Smooth muscle cell (in vitro differentiated cells): ENCODE data around the gene MEF2B. TPM values are rescaled to one million over a fixed set of nuclear protein-coding genes. Genes with fewer than 3 reads are reported as not detected.
A peak's percentile ranks its signal among the peaks of the same experiment; 100 is the strongest.

Source experiments
- DNase-seq: peaks from one replicate; lab custom pipeline; 2025; ENCODE audit not compliant: unreplicated experiment; lab: John Stamatoyannopoulos, UW
- H2AFZ ChIP-seq: fragments of 200-600 bp; sonication (generic); 2 replicates; pipeline ENCODE4 v1.6.0; 2016; ENCODE audit warnings: antibody characterized with exemption, low read depth, mild to moderate bottlenecking
- H3F3A ChIP-seq: fragments of 200-600 bp; sonication (generic); 2 replicates; pipeline ENCODE4 v1.6.0; 2017; ENCODE audit warnings: antibody characterized with exemption, low read depth
- H3K27ac ChIP-seq: fragments of 200-600 bp; sonication (generic); 2 replicates; pipeline ENCODE4 v1.5.1; 2016; ENCODE audit warnings: low read depth, mild to moderate bottlenecking
- H3K27me3 ChIP-seq: fragments of 200-600 bp; sonication (generic); 2 replicates; pipeline ENCODE4 v1.6.1; 2016; ENCODE audit warnings: low read depth, mild to moderate bottlenecking
- H3K36me3 ChIP-seq: fragments of 200-600 bp; sonication (generic); 2 replicates; pipeline ENCODE4 v1.5.1; 2016; ENCODE audit warnings: low read depth
- H3K4me1 ChIP-seq: fragments of 200-600 bp; sonication (generic); 2 replicates; pipeline ENCODE4 v1.5.1; 2016; ENCODE audit warnings: low read depth
- H3K4me2 ChIP-seq: fragments of 200-600 bp; sonication (generic); 2 replicates; pipeline ENCODE4 v1.6.0; 2016; ENCODE audit warnings: mild to moderate bottlenecking
- H3K4me3 ChIP-seq: fragments of 200-600 bp; sonication (generic); 2 replicates; pipeline ENCODE4 v1.5.1; 2016; ENCODE audit warnings: mild to moderate bottlenecking
- H3K79me2 ChIP-seq: fragments of 200-600 bp; sonication (generic); 2 replicates; pipeline ENCODE4 v1.6.0; 2016; ENCODE audit warnings: low read depth, mild to moderate bottlenecking
- H3K9ac ChIP-seq: fragments of 200-600 bp; sonication (generic); 2 replicates; pipeline ENCODE4 v1.6.0; 2016; ENCODE audit warnings: low read depth
- H3K9me3 ChIP-seq: fragments of 200-600 bp; sonication (generic); replicated peaks from 2 replicates; pipeline ENCODE4 v1.5.1; 2016; ENCODE audit warnings: low read depth
- H4K20me1 ChIP-seq: fragments of 200-600 bp; sonication (generic); 2 replicates; pipeline ENCODE4 v1.6.0; 2016; ENCODE audit warnings: low read depth
- CTCF ChIP-seq: fragments of 200-600 bp; sonication (generic); IDR thresholded peaks from 2 replicates; pipeline ENCODE4 v1.5.1; 2017; ENCODE audit warnings: borderline replicate concordance, mild to moderate bottlenecking, antibody characterized with exemption; ENCODE audit not compliant: insufficient read depth, poor library complexity, severe bottlenecking
- WGBS: methylation state at CpG from one replicate; pipeline ENCODE4 v1.1.7; 2016; ENCODE audit warnings: low lambda C conversion rate; 5-methylcytosine and 5-hydroxymethylcytosine counted together
- polyA plus RNA-seq: library from polyadenylated mRNA; unstranded; fragments of >200 nt; fragmentation: Nextera tagmentation; extraction: Ambion mirVana; gene quantifications from 2 replicates; pipeline ENCODE4 v1.2.1, GENCODE V29; 2016
- total RNA-seq: library from RNA; depleted of rRNA; stranded (reverse); fragments of >200 nt; gene quantifications from 2 replicates; pipeline ENCODE4 v1.2.3, GENCODE V29; 2014

MEF2B gene
- total and polyA plus RNA-seq, 2 experiments from 2014 or later: 2.9 TPM; not detected in 1

GRCh38 chr19:19204181-19204580 is 34.1 kb upstream of the MEF2B start:
- no peak for DNase-seq
- Histone ChIP-seq H4K20me1 (no peaks in the 10 kb centered on the region), H3K79me2 (no peaks in the 10 kb centered on the region), H3K4me2 (no peak overlapping the region), H3K4me1 (peaks cover 7% of the 10 kb centered on the region), H3K36me3 (no peaks in the 10 kb centered on the region), H3K9ac (no peak overlapping the region), H3K27ac (no peak overlapping the region), H2AFZ (no peak overlapping the region), H3K4me3 (no peak overlapping the region), H3K9me3 (no peaks in the 10 kb centered on the region), H3K27me3 (no peaks in the 10 kb centered on the region), H3F3A (no peaks in the 10 kb centered on the region)
- no peak for TF ChIP-seq CTCF
- WGBS: 72% methylated on average over 13 of the region's 13 CpGs

- Histone ChIP-seq H3K27ac (peak within 1 kb of the TSS; percentile 43), H3F3A (no peaks in the 10 kb centered on the region), H3K4me3 (peak within 1 kb of the TSS; percentile 76), H3K36me3 (no peaks in the 10 kb centered on the region), H3K9me3 (no peaks in the 10 kb centered on the region), H4K20me1 (no peaks in the 10 kb centered on the region), H3K27me3 (no peaks in the 10 kb centered on the region), H2AFZ (peak within 1 kb of the TSS; percentile 40), H3K4me1 (peaks cover 7% of the 10 kb centered on the region), H3K79me2 (no peaks in the 10 kb centered on the region), H3K9ac (peak within 1 kb of the TSS; percentile 53), H3K4me2 (peak within 1 kb of the TSS; percentile 93)
- DNase-seq: peak; percentile 40
- TF ChIP-seq CTCF: no peak
- WGBS: 9% methylated on average over 56 of the region's 60 CpGs
These were observed 33.2 kb upstream of the MEF2B start, which contains the start of gene NR2C2AP for GRCh38 chr19:19203012-19203856. Gene NR2C2AP, minus strand, starts transcription at chr19:19203414. Its CDS starts 354 bp downstream, at chr19:19203060.

DNA sequence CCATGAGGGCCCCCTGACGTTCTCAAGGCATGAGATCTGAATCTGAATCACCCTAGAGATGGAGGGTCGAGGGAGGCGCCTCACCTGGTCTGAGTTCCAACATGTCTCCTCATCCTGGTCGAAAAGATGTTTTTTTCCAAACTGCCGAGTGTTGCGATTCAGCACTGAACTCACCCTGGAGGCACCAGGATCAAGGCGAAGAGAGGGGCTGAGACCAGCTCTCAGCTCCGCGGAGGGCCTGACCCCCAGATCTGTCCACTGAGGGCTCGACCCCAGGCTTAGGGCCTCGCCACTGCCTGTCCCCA is 32.6 kb upstream of the MEF2B start:
- Histone ChIP-seq H2AFZ (peak overlapping the region; percentile 40), H3K4me2 (peak overlapping the region; percentile 93), H3K9me3 (no peaks in the 10 kb centered on the region), H3K9ac (peak overlapping the region; percentile 53), H3F3A (no peaks in the 10 kb centered on the region), H3K4me3 (peak overlapping the region; percentile 76), H4K20me1 (no peaks in the 10 kb centered on the region), H3K79me2 (no peaks in the 10 kb centered on the region), H3K27me3 (no peaks in the 10 kb centered on the region), H3K4me1 (peaks cover 7% of the 10 kb centered on the region), H3K27ac (peak overlapping the region; percentile 43), H3K36me3 (no peaks in the 10 kb centered on the region)
- 22% methylated on average over 11 of the region's 11 CpGs for WGBS
- no peak for TF ChIP-seq CTCF
- DNase-seq: no peak
